ENCODE measurements around the gene BCAS4.
"Not testable (repeated sequence)": the region's sequence is repeated elsewhere in the genome, so short reads cannot be mapped to it uniquely, and the experiment has no call there.

BCAS4 gene

GRCh38 chr20:50798650-50799049, 3.8 kb downstream of the BCAS4 start:
- DNase-seq = no peak

GRCh38 chr20:50799176-50799889, 4.5 kb downstream of the BCAS4 start:
- DNase-seq = peak in 3 of 56 donors; percentile 1 to 14 (median 1)

DNA sequence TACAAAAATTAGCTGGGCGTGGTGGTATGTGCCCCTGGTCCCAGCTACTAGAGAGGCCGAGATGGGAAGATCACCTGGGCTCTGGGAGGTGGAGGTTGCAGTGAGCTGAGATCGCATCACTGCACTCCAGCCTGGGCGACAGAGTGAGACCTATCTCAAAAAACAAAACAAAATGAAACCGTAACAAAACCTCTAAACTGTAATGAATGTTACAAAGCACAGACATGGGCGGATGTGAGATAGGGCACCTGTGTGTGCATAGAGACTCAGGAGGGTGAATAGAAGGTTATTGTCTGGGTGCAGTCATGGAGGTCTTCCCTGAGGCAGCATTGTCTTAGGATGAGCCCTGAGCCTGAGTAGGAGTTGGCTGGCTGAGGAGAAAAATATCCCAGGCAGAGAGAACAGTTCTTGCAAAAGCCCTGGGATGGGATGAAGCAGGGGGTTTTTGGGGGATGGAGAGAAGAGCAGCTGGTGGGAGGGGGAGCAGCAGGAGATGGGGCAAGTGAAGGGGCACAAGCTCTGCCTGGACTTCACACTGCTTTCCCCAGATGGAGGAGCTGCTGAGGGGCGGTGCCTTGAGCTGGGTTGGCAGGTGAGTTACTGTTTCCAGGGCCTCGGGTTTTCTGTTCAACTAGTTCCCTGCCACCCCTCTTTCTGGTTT, 5.2 kb downstream of the BCAS4 start:
- no peak for DNase-seq

DNA sequence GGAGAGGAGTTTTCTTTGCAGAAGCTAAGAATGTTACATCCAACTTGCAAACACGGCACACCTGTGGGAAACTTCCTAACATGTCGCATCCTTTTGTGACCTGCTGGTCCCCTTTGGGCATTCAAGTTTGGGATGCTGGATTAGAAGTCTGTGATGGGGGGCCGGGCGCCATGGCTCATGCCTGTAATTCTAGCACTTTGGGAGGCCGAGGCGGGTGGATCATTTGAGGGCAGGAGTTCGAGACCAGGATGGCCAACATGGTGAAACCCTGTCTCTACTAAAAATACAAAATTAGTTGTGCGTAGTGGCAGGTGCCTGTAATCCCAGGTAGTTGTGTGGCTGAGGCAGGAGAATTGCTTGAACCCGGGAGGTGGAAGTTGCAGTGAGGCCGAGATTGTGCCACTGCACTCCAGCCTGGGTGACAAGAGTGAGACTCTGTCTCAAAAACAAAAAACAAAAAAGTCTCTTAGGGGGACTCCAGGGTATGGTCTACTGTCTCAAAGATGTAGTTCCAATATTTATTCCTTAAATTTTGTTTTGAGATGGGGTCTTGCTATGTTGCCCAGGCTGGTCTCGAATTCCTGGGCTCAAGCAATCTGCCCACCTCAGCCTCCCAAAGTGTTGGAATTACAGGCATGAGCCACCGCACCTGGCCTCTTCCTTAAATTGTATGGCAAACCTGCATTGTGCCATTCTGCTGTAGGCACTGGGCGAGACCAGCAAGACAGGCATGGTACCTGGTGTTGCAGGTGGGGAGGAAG, 6.3 kb downstream of the BCAS4 start:
- not testable (repeated sequence) for DNase-seq

GRCh38 chr20:50801747-50802125, 6.9 kb downstream of the BCAS4 start:
- DNase-seq = no peak

GRCh38 chr20:50802289-50802688, 7.4 kb downstream of the BCAS4 start:
- no peak for DNase-seq

DNA sequence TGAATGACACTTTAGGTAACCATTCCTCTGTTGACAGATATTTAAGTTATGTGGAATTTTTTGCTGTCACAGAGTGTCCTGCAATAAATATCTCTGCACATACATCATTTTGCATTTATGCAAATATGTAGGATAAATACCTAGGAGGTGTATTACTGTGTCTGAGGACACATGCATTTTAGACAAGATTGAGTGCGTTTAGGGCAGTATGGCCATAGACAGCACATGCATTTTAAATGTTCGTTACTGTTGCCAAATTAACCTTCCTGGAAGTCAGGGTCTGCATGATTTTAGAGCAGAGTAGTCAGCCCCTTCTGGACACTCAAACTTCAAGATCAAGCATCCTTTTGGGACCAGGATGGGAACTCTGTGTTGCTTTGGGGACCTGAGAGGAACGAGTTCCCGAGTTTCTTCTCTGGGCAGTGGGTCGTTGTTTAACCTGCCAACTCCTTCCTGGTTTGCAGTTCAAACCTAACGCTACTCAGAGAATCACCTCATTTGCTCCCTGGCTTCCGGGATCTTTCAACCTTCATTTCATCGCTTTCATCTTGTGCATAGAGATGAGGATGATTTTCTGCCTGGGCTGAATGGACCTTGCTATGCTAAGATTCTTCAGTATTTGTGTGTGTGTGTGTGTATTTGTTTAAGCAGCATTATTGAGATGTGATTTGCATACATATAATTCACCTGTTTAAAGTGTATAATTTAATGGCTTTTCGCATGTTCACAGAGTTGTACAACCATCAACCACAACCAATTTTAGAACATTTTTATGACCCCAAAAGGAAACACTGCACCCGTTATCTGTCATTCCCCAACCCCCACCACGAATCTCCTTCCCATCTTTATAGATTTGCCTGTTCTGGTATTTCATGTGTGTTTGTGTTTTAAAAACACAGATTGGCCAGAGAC, 9.8 kb downstream of the BCAS4 start:
- no peak for DNase-seq

DNA sequence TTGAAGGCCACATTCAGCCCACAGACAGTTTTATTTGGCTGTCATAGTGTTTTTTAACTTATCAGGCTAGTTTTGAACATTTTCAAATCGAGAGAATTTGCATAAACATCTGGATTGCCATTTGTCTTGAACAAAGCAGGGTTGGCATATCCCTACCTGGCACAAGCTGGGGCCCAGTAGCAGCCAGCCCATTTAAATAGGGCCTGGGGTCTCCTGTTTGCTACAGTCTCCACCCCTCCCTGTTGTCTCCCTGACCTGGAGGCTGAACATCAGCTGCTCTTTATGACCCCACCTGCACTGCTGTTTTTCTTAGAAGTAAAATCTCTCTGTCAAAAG, 10.5 kb downstream of the BCAS4 start:
- DNase-seq = no peak

GRCh38 chr20:50806126-50806768, 11.4 kb downstream of the BCAS4 start:
- no peak for DNase-seq

GRCh38 chr20:50810063-50810462, 15.2 kb downstream of the BCAS4 start:
- DNase-seq = no peak

GRCh38 chr20:50810842-50811241, 16.0 kb downstream of the BCAS4 start:
- DNase-seq = no peak

DNA sequence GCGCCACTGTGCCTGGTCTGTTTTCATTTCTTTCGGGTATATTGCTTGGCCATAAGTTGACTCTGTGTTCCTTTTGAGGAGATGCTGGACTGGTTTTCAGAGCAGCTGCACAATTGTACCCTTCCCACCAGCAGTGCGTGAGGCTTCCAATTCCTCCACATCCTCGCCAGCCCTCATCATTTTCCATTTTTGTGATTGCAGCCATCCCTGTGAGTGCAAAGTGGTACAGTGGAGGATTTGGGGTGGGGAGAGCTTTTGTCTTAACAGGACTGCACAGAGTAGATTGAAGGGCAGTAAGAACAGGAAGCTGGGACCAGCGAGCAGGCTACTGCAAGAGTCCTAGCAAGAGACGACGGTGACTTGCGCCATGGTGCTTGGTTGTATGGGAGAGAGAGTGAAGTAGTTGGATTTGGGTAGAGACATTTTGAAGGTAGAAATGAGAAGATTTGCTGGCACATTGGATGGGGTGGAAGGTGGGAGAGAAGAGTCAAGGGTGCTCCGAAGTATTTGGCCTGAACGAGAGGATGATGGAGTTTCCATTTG, 18.3 kb downstream of the BCAS4 start:
- DNase-seq = no peak

GRCh38 chr20:50813801-50814200, 18.9 kb downstream of the BCAS4 start:
- DNase-seq = no peak

DNA sequence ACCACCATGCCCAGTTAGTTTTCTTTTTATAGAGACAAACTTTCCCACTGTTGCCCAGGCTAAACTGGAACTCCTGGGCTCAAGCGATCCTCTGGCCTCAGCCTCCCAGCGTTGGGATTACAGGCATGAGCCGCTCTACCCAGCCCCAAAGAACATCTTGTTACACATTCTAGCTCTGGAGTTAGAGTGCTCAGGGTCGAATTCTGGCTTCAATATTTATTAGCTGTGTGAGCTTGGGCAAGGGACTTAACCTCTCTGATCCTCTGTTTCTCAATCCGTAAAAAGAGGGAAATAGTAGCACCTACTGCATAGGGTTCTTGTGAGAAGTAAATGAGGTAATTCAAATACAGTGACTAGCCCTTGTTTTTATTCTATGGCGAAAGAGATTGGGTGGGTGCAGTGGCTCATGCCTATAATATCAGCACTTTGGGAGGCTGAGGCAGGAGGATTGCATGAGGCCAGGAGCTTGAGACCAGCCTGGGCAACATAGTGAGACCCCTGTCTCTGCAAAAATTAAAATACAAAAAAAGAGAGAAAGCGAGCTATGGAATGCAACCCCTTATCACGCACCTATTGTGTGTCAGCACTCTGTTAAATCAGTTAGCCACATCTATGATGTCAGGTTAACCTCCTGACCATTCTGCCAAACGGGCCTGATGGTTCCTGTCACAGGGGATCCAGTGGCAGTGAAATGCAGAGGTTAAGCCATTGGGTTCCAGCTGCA, 19.7 kb downstream of the BCAS4 start:
- DNase-seq = no peak

DNA sequence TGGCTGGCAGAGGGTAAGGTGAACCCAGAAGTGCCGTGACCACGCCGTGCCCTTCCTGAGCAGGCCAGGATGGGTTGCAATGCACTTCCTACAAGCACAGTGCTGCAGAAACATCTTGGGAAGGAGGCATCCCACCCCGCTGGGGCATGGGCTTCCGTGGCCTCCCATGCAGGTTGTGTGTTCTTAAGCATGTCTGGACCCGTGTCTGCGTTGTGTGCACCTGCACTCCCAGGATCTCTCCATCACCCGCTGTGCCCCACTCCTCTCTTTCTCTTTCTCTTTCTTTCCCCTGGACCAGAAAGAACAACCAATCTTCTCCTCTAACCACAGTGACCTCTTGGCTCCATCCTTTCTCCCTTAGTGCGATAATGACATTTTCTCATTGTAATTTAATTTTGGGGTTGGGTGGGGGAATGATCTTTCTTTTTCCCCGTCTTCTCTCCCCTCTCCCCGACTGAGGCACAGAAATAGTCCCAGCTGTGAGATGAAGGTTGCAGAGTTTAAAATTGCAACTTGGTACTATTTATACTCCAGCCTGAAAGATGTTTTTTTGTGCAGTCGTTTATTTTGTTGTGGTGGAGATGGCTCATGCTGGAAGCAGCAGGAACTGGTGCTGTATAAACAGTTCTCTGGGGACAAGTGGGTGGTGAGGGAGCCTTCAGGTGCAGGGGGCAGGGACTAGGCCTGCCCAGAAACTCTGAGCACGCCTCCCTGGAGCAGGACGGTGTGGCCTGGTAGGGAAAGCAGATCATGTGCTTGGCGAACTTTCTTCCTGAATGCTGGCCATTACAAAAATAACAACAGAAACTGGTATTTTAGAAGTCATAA, 20.5 kb downstream of the BCAS4 start:
- no peak for DNase-seq

DNA sequence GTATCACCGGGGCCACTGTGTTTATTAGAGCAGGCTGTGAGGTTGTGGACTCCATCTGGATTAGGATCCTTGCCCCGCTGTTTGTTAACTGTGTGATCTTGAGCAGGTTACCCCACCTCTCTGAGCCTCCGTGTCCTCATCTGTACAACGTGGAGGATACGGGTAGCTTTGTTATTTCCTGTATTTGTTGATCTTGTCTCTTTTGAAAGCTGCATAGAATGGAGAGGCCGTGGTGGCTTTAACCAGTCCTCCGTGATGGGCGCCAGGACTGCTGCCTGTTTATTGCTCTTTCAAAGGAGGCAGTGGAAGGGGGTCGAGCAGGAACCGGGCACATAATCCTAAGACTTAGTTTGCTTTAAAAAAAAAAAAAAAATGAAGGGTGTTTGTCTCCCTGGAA, 22.9 kb downstream of the BCAS4 start:
- no peak for DNase-seq

- no peak for DNase-seq
Measured at GRCh38 chr20:50819349-50819748, 24.5 kb downstream of the BCAS4 start.

DNA sequence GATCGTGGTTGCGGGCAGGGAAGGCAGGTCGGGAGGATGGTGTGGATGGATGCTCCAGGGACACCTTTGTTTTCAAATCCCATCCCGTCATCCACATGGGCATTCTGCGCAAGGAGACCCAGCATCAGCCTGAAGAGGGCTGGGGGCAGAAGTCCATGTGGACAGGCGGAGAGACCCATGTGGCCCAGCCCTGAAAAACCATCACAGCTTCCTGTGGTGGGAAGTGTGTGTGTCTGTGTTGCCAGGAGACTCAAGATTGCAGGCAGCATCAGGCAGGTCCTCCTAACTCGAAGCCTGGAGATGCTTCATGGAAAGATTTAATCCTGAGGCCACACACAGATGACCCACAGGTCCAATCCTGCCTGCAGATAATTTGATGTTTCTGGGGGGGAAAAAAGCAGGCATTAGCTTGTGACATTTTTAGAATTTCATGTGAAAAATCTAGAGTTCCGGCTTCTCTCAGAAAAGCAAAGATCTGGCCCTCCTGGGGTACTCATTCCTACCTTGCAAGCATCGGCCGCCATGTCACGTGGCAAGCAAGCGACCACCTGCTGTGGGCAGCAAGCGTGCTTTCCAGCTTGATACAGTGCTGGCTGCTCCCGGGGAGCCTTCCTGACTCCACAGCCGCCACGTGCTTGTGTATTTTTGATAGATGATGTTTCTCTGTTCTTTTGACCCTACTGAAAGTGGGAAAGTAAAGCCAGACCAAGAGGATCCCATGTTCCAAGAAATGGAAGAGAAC, 25.8 kb downstream of the BCAS4 start:
- no peak for DNase-seq
